ENCODE results near the gene INTS14.
A peak's percentile ranks its signal among the peaks of the same experiment; 100 is the strongest.

INTS14 gene

DNA sequence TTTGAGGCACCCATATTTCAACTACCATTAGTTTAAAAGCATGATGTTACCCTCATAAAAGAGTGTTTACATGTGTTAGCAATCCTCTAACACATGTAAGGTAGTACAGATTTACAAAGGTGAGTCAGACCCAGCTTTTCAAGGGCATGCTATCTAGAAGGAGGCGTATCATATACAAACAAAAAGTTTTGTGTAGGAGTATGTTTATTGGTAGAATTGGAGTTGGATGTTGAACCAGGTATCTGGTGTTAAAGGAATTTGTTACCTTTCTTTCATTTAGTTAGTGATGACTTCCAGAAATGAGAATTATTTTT lies 78.2 kb downstream of the INTS14 start:
- DNase-seq, result no peak

DNA sequence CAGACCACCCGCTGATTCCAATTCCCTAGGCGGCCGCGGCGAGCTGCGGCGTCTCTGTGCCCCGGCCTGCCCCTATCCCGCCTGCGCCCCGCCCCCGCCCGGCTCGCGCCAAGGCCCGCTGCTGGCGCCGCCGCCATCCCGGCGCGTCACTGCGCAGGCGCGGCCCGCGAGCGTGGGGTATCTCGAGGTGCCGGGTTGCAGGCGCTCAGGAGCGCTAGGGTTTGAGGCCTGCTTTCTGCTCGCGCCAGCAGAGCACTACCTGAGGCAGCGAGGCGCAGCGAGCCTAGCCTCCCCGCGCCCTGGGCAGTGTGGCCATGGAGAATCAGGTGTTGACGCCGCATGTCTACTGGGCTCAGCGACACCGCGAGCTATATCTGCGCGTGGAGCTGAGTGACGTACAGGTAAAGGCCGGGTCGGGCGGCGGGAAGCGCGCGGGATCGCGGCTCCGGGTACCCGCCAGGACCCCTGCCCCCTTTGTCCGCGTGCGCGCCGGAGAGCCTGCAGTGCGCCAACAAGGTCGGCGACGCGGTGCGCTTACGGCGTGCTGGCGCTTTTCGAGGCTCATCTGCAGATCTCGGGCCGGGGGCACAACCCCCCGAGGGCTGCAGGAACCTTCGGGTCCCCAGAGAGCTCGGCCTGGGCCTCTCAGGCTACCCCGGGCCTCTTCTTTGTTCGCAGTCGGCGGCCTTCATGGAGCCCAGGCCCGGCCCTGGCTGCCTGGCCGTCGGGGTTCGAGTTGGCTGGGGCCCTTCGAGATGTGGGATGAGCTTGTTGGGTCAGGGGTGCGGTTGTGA lies 80.4 kb downstream of the INTS14 start, which contains the start of gene HACD3:
HACD3 (plus strand) TSS at position 146 of the 794 bp plus-strand sequence; CDS start at position 315, 169 bp downstream.
- DNase-seq, result peak; percentile 1 to 88 (median 78)

DNA sequence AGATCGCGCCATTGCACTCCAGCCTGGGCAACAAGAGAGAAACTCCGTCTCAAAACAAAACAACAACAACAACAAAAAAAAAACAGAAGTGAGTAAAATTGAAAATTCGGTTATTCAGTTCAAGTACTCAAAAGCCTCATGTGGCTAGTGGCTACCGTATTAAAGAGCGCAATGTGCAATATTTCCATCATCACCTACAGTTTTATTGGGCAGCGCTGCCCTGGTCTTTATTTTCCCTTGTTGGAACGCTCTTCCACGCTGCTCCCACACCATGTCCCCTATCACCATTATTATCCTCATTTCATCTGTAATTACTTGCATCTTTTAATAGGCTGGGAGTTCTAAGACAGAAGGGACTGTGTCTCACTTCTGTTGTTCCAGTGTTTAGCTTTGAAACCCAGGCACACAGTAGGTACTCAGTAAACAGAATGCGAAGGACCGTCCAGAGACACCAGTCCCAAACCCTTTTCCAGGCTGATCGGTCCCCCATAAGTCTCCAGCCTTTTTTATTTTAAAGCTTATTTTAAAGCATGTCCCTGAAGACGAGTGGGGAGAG lies 81.1 kb downstream of the INTS14 start:
- no peak for DNase-seq
